ENCODE results near the gene CLIC2.
"Not testable (repeated sequence)": the region's sequence is repeated elsewhere in the genome, so short reads cannot be mapped to it uniquely, and the experiment has no call there.

Gene CLIC2

DNA sequence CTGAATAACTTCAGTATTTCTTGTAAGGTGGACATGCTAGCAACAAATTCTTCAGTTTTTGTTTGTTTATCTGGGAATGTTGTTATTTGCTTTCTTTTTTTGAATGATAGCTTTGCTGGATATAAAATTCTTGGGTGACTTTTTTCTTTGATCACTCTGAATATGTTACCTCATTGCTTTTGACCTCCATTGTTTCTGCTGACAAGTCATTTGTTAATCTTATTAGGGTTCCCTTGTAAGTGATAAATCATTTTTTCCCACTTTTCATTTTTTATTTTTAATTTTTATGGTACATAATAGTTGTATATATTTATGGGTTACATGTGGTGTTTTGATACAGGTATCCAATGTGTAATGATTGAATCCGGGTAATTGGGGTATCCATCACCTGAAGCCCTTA is 63.4 kb downstream of the CLIC2 start:
- DNase-seq (ENCODE audit: low read depth, low spot score), result no peak
- in situ Hi-C loops (cut with HindIII; ENCODE audit: low sequenced_read_pairs), result no loop called here
- TF ChIP-seq, protein P1, sequence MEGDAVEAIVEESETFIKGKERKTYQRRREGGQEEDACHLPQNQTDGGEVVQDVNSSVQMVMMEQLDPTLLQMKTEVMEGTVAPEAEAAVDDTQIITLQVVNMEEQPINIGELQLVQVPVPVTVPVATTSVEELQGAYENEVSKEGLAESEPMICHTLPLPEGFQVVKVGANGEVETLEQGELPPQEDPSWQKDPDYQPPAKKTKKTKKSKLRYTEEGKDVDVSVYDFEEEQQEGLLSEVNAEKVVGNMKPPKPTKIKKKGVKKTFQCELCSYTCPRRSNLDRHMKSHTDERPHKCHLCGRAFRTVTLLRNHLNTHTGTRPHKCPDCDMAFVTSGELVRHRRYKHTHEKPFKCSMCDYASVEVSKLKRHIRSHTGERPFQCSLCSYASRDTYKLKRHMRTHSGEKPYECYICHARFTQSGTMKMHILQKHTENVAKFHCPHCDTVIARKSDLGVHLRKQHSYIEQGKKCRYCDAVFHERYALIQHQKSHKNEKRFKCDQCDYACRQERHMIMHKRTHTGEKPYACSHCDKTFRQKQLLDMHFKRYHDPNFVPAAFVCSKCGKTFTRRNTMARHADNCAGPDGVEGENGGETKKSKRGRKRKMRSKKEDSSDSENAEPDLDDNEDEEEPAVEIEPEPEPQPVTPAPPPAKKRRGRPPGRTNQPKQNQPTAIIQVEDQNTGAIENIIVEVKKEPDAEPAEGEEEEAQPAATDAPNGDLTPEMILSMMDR (IDR thresholded peaks at IDR 0.05; ENCODE audit: low read depth, low read length), result no peak
- no peak overlapping the region for H3K4me3 ChIP-seq (ENCODE audit: low read depth, low read length)

DNA sequence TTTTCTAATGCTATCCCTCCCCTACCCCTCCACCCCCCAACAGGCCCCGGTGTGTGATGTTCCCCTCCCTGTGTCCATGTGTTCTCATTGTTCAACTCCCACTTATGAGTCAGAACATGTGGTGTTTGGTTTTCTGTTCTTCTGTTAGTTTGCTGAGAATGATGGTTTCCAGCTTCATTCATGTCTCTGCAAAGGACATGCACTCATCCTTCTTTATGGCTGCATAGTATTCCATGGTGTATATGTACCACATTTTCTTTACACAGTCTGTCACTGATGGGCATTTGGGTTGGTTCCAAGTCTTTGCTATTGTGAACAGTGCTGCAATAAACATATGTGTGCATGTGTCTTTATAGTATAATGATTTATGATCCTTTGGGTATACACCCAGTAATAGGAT is 66.4 kb downstream of the CLIC2 start:
- DNase-seq (ENCODE audit: low read depth, low spot score); in situ Hi-C loops (cut with HindIII; ENCODE audit: low sequenced_read_pairs); H3K4me3 ChIP-seq (ENCODE audit: low read depth, low read length): not testable (repeated sequence)

DNA sequence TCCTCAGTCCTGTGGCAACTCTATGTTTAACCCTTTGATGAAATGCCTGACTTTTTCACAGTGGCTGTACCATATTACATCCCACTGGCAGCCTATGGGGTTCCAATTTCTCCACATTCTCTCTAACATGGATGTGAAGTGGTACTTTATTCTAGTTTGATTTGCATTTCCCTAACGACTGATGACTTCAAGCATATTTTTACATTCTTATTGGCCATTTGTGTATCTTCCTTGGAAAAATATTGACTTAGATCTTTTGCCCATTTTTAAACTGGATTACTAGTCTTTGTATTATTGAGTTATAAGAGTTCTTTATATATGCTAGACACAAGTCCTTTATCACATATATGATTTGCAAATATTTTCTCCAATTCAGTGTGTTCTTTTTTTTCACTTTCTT is 68.0 kb downstream of the CLIC2 start:
- in situ Hi-C loops (cut with HindIII; ENCODE audit: low sequenced_read_pairs), result no loop called here
- TF ChIP-seq, protein P1 (IDR thresholded peaks at IDR 0.05; ENCODE audit: low read depth, low read length), result no peak

DNA sequence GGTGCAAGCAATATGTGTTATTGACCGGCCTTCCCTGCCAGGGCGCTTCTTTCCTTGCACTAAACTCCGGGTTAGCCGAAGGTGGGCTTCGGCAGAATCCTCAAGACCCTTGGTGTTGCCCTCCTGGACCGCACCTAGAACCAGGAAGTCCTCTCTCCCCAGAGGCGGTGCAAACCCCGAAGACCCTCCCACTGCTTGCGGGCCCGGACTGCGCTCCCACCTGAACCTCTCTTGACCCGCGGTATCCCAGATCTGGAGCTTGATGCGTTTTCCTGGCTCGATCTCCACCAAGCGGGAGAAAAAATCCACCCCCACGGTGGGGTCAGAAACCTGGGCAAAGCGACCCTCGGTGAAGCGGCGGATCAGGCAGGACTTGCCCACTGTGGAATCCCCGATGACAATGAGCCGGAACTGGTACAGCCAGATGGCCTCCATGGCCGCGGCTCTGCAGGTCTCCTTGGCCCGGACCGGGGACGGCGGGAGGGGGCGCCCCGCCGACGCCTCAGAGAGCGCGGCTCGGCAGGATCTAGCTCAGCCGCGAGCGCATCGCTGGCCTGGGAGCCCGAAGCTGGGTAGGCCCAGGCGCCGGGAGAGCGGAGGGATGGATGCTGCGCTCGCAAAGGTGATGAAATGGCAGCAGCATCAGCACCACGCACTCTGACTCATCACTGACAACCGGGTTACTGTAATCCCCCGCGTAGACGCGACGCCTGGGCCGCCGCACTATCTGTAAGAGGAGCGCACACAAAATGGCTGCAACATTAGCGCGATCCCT is 70.4 kb downstream of the CLIC2 start, which contains the start of gene RAB39B:
Gene RAB39B, minus strand, starts transcription at position 638 of the 775 bp plus-strand sequence. Its CDS starts 203 bp downstream, at position 435.
- TF ChIP-seq, protein P1 (IDR thresholded peaks at IDR 0.05; ENCODE audit: low read depth, low read length), result no peak

More for the DNA sequence above, 68.0 kb downstream of the CLIC2 start:
- no peak overlapping the region for H3K4me3 ChIP-seq (ENCODE audit: low read depth, low read length)
- DNase-seq (ENCODE audit: low read depth, low spot score), result no peak

DNA sequence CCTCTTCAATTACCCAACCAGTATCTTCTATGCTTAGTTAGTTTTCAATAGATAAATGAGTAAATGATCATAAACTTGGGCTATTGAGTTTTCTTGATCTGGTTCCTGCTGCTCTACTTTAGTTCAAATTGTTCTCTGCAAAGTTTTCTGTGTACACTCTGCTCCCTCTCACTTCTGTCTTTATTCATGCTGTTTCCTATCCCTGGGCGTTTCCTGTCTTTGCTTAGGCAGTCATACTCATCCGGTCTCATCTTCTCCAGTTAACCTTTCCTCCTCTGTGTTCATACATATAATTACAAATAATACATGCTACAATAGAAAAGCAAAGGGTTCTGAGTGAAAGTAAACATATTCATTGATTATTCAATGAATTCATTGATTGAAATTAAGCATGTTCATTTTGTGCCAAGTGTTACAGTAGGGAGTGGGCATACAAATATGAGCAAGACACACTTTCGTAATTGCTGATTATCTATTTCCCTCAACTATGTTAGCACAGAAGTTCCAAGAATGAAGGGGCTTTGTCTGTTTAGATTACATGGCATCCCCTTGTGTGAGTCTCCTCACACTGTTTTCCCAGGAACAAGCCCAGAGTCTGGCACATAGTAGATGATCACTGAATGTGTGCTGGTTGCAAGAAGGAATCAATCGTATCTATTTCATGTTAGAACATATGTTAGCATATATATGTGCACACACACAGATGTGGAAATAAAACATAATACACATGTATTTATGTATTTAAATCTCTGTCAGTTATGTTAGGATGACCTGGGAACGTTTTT is 71.3 kb downstream of the CLIC2 start:
- in situ Hi-C loops (cut with HindIII; ENCODE audit: low sequenced_read_pairs), result no loop called here
- H3K4me3 ChIP-seq (ENCODE audit: low read depth, low read length), result no peak overlapping the region
- DNase-seq (ENCODE audit: low read depth, low spot score), result no peak
- TF ChIP-seq, protein P1 (IDR thresholded peaks at IDR 0.05; ENCODE audit: low read depth, low read length), result no peak

More for the DNA sequence above, 70.4 kb downstream of the CLIC2 start, which contains the start of gene RAB39B:
- DNase-seq (ENCODE audit: low read depth, low spot score), result peak; percentile 39
- H3K4me3 ChIP-seq (ENCODE audit: low read depth, low read length), result peak within 1 kb of the TSS; percentile 25
- in situ Hi-C loops (cut with HindIII; ENCODE audit: low sequenced_read_pairs), result no loop called here

DNA sequence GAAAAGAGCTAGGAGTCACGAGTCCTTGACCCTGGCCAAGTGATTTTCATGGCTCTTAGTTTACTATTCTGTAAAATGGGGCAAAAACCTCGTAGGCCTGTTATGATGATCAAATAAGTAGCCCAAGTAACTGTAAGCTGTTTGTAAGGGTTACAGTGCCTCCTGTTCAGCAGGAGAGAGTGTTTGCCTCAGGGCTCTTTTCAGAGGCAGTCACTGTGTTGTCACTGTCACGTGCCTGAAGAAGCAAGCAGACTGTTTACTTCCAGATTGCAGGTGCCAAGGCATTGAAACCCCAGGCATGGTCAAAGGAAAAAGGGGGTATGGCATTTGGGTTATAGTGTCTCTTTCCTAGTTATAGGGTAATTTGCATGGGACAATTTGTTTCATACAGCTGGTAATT is 74.7 kb downstream of the CLIC2 start:
- no peak overlapping the region for H3K4me3 ChIP-seq (ENCODE audit: low read depth, low read length)
- in situ Hi-C loops (cut with HindIII; ENCODE audit: low sequenced_read_pairs), result no loop called here
- DNase-seq (ENCODE audit: low read depth, low spot score), result no peak
- TF ChIP-seq, protein P1 (IDR thresholded peaks at IDR 0.05; ENCODE audit: low read depth, low read length), result no peak

DNA sequence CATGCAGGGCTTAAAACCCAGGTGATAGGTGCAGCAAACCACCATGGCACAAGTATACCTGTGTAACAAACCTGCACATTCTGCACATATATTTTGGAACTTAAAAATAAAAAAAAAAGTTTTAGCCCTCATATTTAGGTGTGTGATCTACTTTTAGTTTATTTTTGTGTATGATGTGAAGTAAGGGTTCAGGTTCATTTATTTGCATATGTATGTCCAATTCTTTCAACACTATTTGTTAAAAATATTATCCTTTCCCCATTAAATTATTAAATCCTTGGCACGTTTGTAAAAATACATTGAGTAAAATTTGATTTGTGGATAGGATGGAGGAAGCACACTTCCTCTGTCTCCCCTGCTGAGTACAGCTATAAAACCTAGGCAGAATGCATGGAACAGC is 83.0 kb downstream of the CLIC2 start:
- no peak overlapping the region for H3K4me3 ChIP-seq (ENCODE audit: low read depth, low read length)
- DNase-seq (ENCODE audit: low read depth, low spot score), result no peak
- TF ChIP-seq, protein P1 (IDR thresholded peaks at IDR 0.05; ENCODE audit: low read depth, low read length), result no peak
- in situ Hi-C loops (cut with HindIII; ENCODE audit: low sequenced_read_pairs), result no loop called here

All from astrocyte of the spinal cord (primary cell).